NCI-H510A (cell line): Measurements from ENCODE around the gene XPA.
"Not testable (repeated sequence)": the region's sequence is repeated elsewhere in the genome, so short reads cannot be mapped to it uniquely, and the experiment has no call there.

Experiments
- DNase-seq: peaks from one replicate; lab custom pipeline; 2025; lab: John Stamatoyannopoulos, UW

Gene XPA

GRCh38 chr9:97703437-97704344, 6.6 kb upstream of the XPA start:
- no peak for DNase-seq

- not testable (repeated sequence) for DNase-seq
Observed at GRCh38 chr9:97699824-97700223, 2.7 kb upstream of the XPA start.

- DNase-seq, result not testable (repeated sequence)
Observed at GRCh38 chr9:97699281-97699680, 2.1 kb upstream of the XPA start.

GRCh38 chr9:97698865-97699264, 1.7 kb upstream of the XPA start:
- no peak for DNase-seq

GRCh38 chr9:97697837-97698236, 697 bp upstream of the XPA start:
- DNase-seq, result no peak

- DNase-seq, result no peak
Observed at GRCh38 chr9:97695995-97696802, 941 bp downstream of the XPA start.

- no peak for DNase-seq
Observed at GRCh38 chr9:97695390-97695789, 1.8 kb downstream of the XPA start.

GRCh38 chr9:97694769-97695168, 2.4 kb downstream of the XPA start:
- DNase-seq, result no peak

- no peak for DNase-seq
Observed at GRCh38 chr9:97689401-97690180, 7.5 kb downstream of the XPA start.

- DNase-seq, result no peak
Observed at GRCh38 chr9:97688654-97689053, 8.5 kb downstream of the XPA start.

- DNase-seq, result no peak
Observed at GRCh38 chr9:97682242-97682641, 14.9 kb downstream of the XPA start.

- DNase-seq, result no peak
Observed at GRCh38 chr9:97675655-97676054, 21.5 kb downstream of the XPA start.

- no peak for DNase-seq
Observed at GRCh38 chr9:97673922-97674321, 23.2 kb downstream of the XPA start.

- no peak for DNase-seq
Observed at GRCh38 chr9:97672403-97672802, 24.7 kb downstream of the XPA start.

- DNase-seq, result no peak
Observed at GRCh38 chr9:97670586-97670985, 26.6 kb downstream of the XPA start.

- DNase-seq, result no peak
Observed at GRCh38 chr9:97668485-97668884, 28.7 kb downstream of the XPA start.

- no peak for DNase-seq
Observed at GRCh38 chr9:97666907-97667686, 30.0 kb downstream of the XPA start.

- no peak for DNase-seq
Observed at GRCh38 chr9:97665742-97666141, 31.4 kb downstream of the XPA start.

- no peak for DNase-seq
Observed at GRCh38 chr9:97660847-97661246, 36.3 kb downstream of the XPA start.

- no peak for DNase-seq
Observed at GRCh38 chr9:97660340-97660739, 36.8 kb downstream of the XPA start.

GRCh38 chr9:97659771-97660170, 37.4 kb downstream of the XPA start:
- no peak for DNase-seq

- no peak for DNase-seq
Observed at GRCh38 chr9:97658707-97659106, 38.4 kb downstream of the XPA start.
